NCI-H510A (cell line): ENCODE data around the gene PRDX5.
A peak's percentile ranks its signal among the peaks of the same experiment; 100 is the strongest.

Experiments used
- DNase-seq: peaks from one replicate; lab custom pipeline; 2025; lab: John Stamatoyannopoulos, UW

PRDX5 gene

GRCh38 chr11:64324692-64325469 is 7.0 kb downstream of the PRDX5 start:
- DNase-seq: no peak

GRCh38 chr11:64327375-64327774 is 9.5 kb downstream of the PRDX5 start:
- no peak for DNase-seq

GRCh38 chr11:64327993-64328392 is 10.1 kb downstream of the PRDX5 start:
- DNase-seq: no peak

- no peak for DNase-seq
These were observed 13.0 kb downstream of the PRDX5 start for GRCh38 chr11:64330888-64331287.

GRCh38 chr11:64331569-64332371 is 13.8 kb downstream of the PRDX5 start:
- no peak for DNase-seq

- no peak for DNase-seq
These were observed 15.6 kb downstream of the PRDX5 start for GRCh38 chr11:64333556-64333955.

GRCh38 chr11:64334764-64335735 is 17.1 kb downstream of the PRDX5 start:
- peak; percentile 85 for DNase-seq

- no peak for DNase-seq
These were observed 19.8 kb downstream of the PRDX5 start for GRCh38 chr11:64337538-64338249.

- DNase-seq: no peak
These were observed 20.8 kb downstream of the PRDX5 start for GRCh38 chr11:64338716-64339115.

GRCh38 chr11:64339286-64339685 is 21.4 kb downstream of the PRDX5 start:
- DNase-seq: no peak

- DNase-seq: no peak
These were observed 22.0 kb downstream of the PRDX5 start, which contains the start of gene CCDC88B for GRCh38 chr11:64339754-64340408. TSS of gene CCDC88B (plus strand) at chr11:64340204. CDS start at chr11:64340267, 63 bp downstream.

- no peak for DNase-seq
These were observed 22.9 kb downstream of the PRDX5 start for GRCh38 chr11:64340671-64341335.

- DNase-seq: no peak
These were observed 23.5 kb downstream of the PRDX5 start for GRCh38 chr11:64341429-64341828.

GRCh38 chr11:64341851-64342791 is 24.2 kb downstream of the PRDX5 start:
- DNase-seq: no peak

GRCh38 chr11:64342869-64343745 is 25.2 kb downstream of the PRDX5 start:
- no peak for DNase-seq

- no peak for DNase-seq
These were observed 26.0 kb downstream of the PRDX5 start for GRCh38 chr11:64343767-64344559.

- no peak for DNase-seq
These were observed 26.9 kb downstream of the PRDX5 start for GRCh38 chr11:64344787-64345186.
